GM21576 (cell line): ENCODE data around the gene UGT2B11.
"Not testable (repeated sequence)": the region's sequence is repeated elsewhere in the genome, so short reads cannot be mapped to it uniquely, and the experiment has no call there.

Experiments
- ATAC-seq: cut with Tn5 transposase; IDR thresholded peaks from one replicate; pipeline ENCODE4 v1.9.1; 2021; ENCODE audit warnings: mild to moderate bottlenecking, moderate library complexity; ENCODE audit not compliant: unreplicated experiment

Gene UGT2B11

DNA sequence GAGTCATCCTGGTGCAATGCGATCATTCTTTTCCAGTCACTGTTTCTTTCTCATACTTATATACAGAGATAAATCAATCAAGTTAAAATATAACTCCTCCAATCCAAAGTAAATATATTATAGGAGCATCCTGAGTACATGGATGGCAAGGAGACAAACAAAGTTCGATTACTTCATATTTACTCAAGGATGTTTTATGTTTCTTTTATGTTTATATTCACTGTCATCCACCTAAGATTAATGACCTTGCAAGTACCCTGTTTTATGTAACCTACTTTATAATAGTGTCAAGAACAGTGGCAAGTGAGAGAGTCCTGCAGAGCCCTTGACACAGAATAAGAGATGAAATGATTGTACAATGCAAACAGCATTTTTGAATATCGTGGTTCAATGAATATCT, at the start of gene UGT2B11:
Gene UGT2B11, minus strand, starts transcription at position 33 of the 400 bp plus-strand sequence. Its CDS starts 26 bp downstream, at position 7.
- no peak for ATAC-seq

DNA sequence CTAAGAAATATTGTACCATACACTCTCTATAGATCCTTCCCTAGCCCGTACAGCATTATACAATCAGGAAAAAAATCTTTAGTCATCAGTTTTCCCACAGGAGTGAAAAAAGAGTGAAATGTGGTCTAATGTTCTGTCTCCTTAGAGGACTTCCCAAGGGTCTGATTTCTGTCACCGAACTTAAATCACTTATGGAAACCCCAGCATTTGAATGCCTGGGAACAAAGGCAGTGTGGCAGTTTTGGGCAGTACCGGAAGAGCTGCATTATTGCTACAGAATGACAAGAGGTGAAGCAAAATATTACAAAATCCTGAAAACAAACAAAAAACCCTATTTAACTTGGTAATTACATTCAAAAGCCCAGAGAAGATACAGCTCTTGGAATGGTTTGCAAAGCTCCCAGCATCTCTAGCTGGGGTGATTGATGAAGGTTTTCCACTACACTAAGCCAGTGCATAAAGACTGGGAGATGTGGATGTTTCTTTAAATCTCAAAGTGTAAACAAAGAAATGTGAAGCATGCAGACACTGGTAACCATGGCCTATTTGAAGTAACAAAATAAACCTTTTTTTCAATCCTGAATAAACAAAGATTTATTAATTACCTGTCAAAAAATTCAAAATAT, 38.7 kb upstream of the UGT2B11 start:
- ATAC-seq: not testable (repeated sequence)

DNA sequence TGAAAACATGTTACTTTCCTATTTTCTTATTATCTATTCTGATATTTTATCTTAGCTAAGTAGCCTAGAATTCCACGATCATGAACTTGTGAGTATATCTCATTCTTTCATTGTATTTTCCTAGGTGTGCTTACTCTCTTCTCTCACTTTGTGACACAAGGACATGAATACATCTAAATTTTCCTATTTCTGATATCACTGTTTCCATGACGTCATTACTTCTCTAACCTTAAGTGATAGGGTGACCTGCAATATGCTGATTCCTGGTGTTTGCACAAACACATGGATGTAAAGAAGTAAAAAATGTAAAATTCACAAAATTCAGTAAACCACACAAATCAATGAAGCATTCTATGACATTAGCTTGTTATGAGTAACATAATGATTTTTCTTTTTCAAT, 36.3 kb upstream of the UGT2B11 start:
- ATAC-seq: not testable (repeated sequence)

DNA sequence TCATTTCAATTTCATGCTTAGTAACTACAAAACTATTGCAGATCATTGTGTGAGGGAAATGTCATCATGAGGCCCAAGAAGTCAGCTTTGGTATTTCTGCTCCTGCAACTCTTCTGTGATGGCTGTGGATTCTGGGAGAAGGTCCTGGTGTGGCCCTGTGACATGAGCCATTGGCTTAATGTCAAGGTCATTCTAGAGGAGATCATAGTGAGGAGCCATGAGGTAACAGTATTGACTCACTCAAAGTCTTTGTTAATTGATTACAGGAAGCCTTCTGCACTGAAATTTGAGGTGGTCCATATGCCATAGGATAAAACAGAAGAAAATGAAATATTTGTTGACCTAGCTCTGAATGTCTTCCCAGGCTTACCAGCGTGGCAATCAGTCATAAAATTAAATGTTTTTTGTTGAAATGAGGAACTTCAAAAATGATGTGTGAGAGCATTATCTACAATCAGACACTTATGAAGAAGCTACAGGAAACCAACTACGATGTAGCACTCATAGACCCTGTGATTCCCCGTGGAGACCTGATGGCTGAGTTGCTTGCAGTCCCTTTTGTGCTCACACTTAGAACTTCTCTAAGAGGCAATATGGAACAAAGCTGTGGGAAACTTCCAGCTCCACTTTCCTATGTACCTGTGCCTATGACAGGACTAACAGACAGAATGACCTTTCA, 28.2 kb upstream of the UGT2B11 start:
- not testable (repeated sequence) for ATAC-seq

DNA sequence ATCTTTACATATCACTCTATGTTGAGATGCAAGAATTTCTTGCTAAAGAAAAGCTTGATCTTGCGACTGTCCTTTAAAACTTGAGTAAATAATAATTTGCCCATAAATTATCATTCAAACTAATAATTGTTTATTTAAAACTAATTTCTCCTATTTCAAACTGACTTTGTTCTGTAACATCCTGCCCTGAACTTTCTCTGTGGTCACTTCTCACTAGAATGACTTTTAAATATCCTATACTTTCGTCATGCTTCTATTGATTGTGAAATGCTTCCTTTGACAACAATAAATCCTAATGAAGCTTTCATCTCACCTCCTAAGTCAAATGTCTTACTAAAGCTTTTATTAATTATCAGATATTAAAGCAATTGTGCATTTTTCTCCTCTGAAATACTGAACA, 27.2 kb upstream of the UGT2B11 start:
- not testable (repeated sequence) for ATAC-seq

DNA sequence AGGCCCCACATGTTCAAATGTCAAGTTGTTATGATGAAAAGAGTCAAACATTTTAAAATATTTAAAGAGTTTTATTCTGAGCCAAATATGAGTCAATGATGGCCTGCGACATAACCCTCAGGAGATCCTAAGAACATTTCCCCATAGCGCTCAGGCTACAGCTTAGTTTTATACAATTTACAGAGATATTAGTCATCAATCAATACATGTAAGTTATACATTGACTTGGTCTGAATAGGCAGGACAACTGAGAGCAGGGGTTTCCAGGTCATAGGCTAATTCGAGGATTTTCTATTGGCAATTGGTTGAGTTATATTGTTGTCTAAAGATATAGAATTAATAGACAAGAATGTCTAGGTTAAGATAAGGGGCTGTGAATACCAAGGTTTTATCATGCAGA, 26.2 kb upstream of the UGT2B11 start:
- ATAC-seq: not testable (repeated sequence)

- no peak for ATAC-seq
Observed at GRCh38 chr4:69239557-69240168, 25.1 kb upstream of the UGT2B11 start.

GRCh38 chr4:69239092-69239491, 24.5 kb upstream of the UGT2B11 start:
- ATAC-seq: no peak

DNA sequence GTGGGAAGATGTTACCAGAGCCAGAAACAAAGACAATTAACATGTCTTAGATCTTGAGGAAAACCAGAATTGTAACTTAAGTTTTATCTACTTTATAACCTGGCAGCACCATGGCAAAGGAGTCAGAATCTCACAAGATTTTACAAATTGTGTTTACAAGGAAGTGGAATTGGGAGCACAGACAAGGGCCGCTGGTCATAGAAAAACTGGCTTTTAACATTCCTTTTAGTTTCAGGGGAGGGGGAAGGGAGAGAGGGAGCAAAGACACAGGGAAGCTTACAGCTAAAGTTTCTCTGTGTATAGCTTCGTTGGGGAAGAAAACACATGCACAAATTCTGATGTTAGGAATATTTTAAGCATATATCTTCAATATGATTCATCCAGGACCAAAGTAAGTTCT, 10.3 kb upstream of the UGT2B11 start:
- no peak for ATAC-seq

DNA sequence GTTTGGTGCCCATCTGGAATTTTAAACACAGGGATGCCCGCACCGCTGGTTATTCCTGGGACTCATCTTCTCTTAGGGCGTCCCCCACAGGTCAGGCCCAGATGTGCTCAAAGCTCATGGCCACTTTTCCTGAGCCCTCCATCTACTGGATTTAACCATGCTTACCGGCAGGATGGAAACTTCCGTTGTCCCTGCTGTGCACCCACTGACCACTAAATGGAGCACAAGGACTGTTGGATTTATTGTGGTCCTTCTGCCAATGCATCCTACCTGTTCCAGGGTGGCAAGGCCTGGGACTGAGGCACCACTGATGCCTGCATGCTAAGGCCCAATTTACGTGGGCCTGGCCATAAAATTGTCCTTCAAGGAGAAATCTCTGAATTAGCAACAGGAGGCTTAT, 8.7 kb upstream of the UGT2B11 start:
- not testable (repeated sequence) for ATAC-seq

DNA sequence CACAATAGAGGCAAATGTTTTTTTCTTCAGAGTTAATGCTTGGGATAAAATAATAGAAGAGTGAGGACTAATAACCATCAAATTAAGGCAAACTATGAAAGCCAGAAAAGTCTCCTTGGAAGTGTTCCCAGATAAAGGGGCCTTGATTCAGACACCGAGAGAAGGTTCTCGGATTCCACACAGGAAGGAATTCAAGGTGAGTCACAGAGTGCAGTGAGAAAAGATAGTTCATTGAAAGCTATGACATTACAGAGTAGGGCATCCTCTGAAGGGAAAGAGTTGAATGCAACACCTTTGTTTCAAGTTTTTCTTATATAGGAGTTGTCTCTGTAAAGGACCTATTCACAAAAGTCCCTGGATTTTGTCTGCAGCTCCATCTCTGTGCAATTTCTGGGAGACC, 3.9 kb upstream of the UGT2B11 start:
- not testable (repeated sequence) for ATAC-seq

DNA sequence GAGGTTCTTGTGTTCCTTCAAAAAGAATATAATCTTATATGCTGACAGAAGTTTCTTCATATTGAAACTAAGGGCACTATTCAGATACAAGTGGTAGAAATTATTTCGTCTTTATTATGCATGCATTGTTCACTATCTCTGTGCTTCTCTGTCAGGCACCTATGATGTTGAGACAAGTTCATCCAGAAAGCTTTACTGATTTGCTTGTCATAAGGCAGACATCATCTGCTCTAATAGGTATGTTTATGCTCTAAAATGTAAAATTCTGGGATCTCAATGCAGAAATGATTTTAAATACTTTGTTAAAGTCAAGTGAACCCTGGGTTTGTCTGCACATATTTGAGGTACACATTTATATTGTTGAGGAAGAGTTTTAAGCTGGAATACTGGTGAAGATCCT, 3.6 kb downstream of the UGT2B11 start:
- no peak for ATAC-seq

DNA sequence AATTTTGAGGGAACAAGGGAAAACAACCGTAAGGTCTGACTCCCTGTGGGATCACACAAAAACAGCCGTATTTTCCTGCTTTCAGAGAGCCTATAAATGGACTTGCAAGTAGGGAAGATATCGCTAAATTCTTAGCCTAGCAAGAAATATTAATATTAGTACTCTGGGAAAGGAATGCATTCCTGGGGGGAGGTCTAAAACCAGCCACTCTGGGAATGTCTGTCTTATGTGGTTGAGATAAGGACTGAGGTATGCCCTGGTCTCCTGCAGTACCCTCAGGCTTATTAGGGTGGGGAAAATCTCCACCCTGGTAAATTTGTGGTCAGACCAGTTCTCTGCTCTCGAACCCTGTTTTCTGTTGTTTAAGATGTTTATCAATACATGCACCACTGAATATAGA, 16.0 kb downstream of the UGT2B11 start:
- not testable (repeated sequence) for ATAC-seq

DNA sequence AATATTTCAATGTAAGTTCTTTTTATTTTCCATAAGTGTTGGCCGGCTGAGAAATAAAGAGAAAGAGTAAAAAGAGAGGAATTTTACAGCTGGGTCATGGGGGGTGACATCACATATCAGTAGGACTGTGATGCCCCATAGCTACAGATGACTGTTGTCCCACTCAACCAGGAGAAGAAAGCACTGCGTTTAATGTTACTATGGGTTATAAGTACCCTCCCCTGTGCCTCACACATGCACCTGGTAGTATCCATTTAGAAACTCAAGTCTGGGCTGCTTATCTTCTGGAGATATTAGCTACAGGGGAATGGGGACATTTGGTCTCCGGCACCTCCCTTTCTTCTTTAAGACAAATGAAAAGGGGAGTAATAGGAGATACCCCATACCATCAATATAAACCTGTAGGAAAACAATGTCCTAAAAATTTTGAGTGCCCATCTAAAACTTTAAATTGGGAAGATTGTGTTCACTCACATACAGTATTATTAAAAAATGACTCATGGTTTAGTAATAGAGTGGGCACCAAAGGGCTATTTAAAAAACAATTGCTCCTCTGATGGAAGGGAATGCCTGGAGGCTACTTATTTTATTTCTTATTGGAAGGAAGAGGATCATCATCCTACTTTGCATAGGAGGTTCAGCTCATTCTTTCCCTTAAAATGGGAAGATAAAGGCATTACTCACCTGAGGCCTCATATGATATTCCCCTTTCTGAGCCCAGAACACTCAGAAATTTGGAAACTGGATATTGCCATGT, 18.2 kb downstream of the UGT2B11 start:
- ATAC-seq: no peak

DNA sequence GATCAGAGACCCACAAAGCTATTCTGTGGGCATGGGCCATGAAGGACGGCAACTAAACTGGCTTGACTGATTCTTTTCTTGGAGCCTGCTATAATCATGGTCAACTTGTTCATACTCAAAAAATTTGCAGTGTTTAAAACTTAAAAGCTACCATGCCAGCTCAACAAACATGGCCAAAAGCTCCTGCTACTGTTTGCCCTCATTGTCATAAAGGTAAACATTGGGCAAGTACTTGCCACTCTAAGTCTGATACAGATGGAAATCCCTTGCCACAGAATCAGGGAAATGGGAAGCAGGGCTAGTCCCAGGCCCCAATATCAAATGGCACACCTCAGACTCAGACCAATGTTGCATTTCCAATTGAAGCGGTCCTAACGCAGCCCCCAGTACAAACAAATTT, 20.4 kb downstream of the UGT2B11 start:
- no peak for ATAC-seq

- ATAC-seq: not testable (repeated sequence)
Observed at GRCh38 chr4:69191905-69192304, 22.6 kb downstream of the UGT2B11 start.

- ATAC-seq: not testable (repeated sequence)
Observed at GRCh38 chr4:69190621-69191020, 23.9 kb downstream of the UGT2B11 start.

DNA sequence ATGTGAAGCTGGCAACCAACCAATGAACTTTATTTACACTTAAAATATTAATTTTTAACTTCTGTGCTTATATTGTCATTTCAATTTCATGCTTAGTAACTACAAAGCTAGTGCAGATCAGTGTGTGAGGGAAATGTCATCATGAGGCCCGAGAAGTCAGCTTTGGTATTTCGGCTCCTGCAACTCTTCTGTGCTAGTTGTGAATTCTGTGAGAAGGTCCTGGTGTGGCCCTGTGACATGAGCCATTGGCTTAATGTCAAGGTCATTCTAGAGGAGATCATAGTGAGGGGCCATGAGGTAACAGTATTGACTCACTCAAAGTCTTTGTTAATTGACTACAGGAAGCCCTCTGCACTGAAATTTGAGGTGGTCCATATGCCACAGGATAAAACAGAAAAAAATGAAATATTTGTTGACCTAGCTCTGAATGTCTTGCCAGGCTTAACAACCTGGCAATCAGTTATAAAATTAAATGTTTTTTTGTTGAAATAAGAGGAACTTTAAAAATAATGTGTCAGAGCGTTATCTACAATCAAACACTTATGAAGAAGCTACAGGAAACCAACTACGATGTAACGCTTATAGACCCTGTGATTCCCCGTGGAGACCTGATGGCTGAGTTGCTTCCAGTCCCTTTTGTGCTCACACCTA, 32.9 kb downstream of the UGT2B11 start:
- not testable (repeated sequence) for ATAC-seq

DNA sequence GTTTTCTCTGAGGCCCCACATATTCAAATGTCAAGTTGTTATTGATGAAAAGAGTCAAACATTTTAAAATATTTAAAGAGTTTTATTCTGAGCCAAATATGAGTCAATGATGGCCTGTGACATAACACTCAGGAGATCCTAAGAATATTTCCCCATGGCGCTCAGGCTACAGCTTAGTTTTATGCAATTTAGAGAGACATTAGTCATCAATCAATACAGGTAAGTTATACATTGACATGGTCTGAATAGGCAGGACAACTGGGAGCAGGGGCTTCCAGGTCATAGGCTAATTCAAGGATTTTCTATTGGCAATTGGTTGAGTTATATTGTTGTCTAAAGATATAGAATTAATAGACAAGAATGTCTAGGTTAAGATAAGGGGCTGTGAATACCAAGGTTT, 34.7 kb downstream of the UGT2B11 start:
- ATAC-seq: not testable (repeated sequence)

DNA sequence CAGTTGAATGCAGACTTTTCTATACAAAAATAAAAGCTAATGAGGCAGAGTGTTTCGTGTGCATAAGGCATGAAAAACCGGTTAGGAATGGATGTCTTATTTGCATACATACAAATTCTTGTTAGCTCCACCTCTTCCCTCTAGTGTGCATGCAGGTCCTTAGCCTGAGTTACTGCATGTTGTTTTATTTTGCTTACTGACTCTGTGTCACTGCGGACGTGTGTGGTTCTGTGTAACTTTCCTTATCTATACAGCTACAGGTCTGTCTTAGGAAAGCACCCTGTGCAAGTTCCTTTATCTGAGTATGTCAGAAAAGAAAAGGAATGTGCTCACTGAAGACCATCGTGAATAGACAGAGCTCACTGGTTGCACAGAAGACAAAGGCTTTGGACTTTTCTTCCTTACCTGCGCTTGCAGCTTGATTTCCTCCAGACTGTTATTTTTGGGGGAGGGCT, 35.8 kb downstream of the UGT2B11 start:
- ATAC-seq: not testable (repeated sequence)
